Measurements from ENCODE around the gene PGGHG.
"Not testable (repeated sequence)": the region's sequence is repeated elsewhere in the genome, so short reads cannot be mapped to it uniquely, and the experiment has no call there.

Gene PGGHG

DNA sequence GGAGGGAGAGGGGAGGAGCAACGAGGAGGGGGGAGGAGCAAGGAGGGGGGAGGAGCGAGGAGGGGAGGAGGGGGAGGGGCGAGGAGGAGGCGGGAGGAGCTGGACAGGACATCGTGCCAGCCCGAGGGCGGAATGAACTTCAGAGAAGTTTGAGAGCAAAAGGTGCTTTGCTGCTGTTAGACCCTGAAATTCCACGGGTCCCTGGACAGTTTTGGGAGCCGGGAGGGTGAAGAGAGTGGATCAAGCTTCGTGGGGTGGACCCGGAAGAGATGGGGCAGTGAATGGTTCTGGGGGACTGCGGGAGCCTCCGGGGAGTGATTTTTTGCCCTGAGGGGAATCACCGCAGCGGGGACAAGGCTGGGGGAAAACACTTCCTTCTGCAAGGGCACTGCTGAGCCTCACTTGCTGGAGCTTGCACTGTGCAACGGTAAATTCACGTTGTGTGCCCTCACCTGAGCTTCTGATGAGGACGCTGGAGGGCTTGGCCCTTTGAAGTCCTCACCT is 21.4 kb upstream of the PGGHG start:
- TF ChIP-seq CTCF (conservative IDR thresholded peaks at IDR 0.05; ENCODE audit: low read length): no peak
- TF ChIP-seq EZH2phosphoT487 (IDR thresholded peaks at IDR 0.05; ENCODE audit: borderline replicate concordance): no peak
- Histone ChIP-seq H3K36me3 (ENCODE audit: insufficient read depth, low read length) (no peaks in the 10 kb centered on the region), H4K20me1 (ENCODE audit: insufficient read depth, low read length, poor library complexity, severe bottlenecking) (no peaks in the 10 kb centered on the region), H3F3A (ENCODE audit: low read depth) (peaks cover 11% of the 10 kb centered on the region; the same call in 1 of the 2 replicates), H3K4me1 (ENCODE audit: insufficient read depth, low read length, poor library complexity, severe bottlenecking) (peaks cover 23% of the 10 kb centered on the region), H3K9me2 (replicated peaks; ENCODE audit: low read depth, low read length) (no peaks in the 10 kb centered on the region), H3K9me3 (ENCODE audit: insufficient read depth, low read depth, low read length) (no peaks in the 10 kb centered on the region), H3K9ac (ENCODE audit: low read depth, low read length, poor library complexity, severe bottlenecking) (peak overlapping the region; percentile 86), H3K4me3 (ENCODE audit: low read length, poor library complexity, severe bottlenecking) (peak overlapping the region; percentile 75), H3K27me3 (ENCODE audit: insufficient read depth, low read length, poor library complexity, severe bottlenecking) (no peaks in the 10 kb centered on the region), H3K79me2 (ENCODE audit: insufficient read depth, low read length) (peaks cover 6% of the 10 kb centered on the region; the same call in 1 of the 2 replicates), H2AFZ (ENCODE audit: low read length) (peak overlapping the region; percentile 47; the same call in 1 of the 2 replicates), H3K4me2 (ENCODE audit: low read depth, low read length, poor library complexity, severe bottlenecking) (peak overlapping the region; percentile 92)

DNA sequence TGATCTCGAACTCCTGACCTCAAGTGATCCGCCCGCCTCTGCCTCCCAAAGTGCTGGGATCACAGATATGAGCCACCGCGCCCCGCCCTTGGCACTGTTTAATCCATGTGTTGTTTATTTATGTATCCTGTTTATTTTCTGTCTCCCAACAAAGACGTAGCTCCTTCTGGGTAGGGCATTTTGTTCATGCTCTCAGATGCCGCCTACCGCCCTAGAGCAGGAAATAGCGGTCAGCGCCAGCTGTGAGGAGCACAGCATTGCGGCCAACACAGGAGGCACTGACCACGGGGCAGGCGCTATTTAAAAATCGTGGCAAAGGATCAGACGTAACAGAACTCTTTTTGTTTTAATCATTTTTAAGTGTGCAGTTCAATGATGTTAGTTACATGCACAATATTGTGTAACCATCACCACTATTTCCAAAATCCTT is 20.2 kb upstream of the PGGHG start:
- H3K4me2 ChIP-seq (ENCODE audit: low read depth, low read length, poor library complexity, severe bottlenecking): peak overlapping the region; percentile 92
- H3K4me3 ChIP-seq (ENCODE audit: low read length, poor library complexity, severe bottlenecking): peak overlapping the region; percentile 75
- H3F3A ChIP-seq (ENCODE audit: low read depth): peaks cover 11% of the 10 kb centered on the region; the same call in 1 of the 2 replicates
- not testable (repeated sequence) for H4K20me1 ChIP-seq (ENCODE audit: insufficient read depth, low read length, poor library complexity, severe bottlenecking); H3K9me3 ChIP-seq (ENCODE audit: insufficient read depth, low read depth, low read length); H3K9me2 ChIP-seq (replicated peaks; ENCODE audit: low read depth, low read length); H3K36me3 ChIP-seq (ENCODE audit: insufficient read depth, low read length); H3K27me3 ChIP-seq (ENCODE audit: insufficient read depth, low read length, poor library complexity, severe bottlenecking); H3K79me2 ChIP-seq (ENCODE audit: insufficient read depth, low read length)
- peak; percentile 31 for TF ChIP-seq CTCF (conservative IDR thresholded peaks at IDR 0.05; ENCODE audit: low read length)
- H3K9ac ChIP-seq (ENCODE audit: low read depth, low read length, poor library complexity, severe bottlenecking): peak overlapping the region; percentile 86
- peaks cover 23% of the 10 kb centered on the region for H3K4me1 ChIP-seq (ENCODE audit: insufficient read depth, low read length, poor library complexity, severe bottlenecking)
- peak overlapping the region; percentile 53 for H2AFZ ChIP-seq (ENCODE audit: low read length)

- TF ChIP-seq EZH2phosphoT487 (IDR thresholded peaks at IDR 0.05; ENCODE audit: borderline replicate concordance) (no peak), CTCF (conservative IDR thresholded peaks at IDR 0.05; ENCODE audit: low read length) (peak; percentile 23; the same call in 1 of the 2 replicates)
- no peaks in the 10 kb centered on the region for H4K20me1 ChIP-seq (ENCODE audit: insufficient read depth, low read length, poor library complexity, severe bottlenecking)
- H3K4me3 ChIP-seq (ENCODE audit: low read length, poor library complexity, severe bottlenecking): peak overlapping the region; percentile 75
- peak overlapping the region; percentile 92 for H3K4me2 ChIP-seq (ENCODE audit: low read depth, low read length, poor library complexity, severe bottlenecking)
- no peaks in the 10 kb centered on the region for H3K9me3 ChIP-seq (ENCODE audit: insufficient read depth, low read depth, low read length)
- no peaks in the 10 kb centered on the region for H3K27me3 ChIP-seq (ENCODE audit: insufficient read depth, low read length, poor library complexity, severe bottlenecking)
- peak overlapping the region; percentile 53 for H2AFZ ChIP-seq (ENCODE audit: low read length)
- H3F3A ChIP-seq (ENCODE audit: low read depth): peaks cover 11% of the 10 kb centered on the region; the same call in 1 of the 2 replicates
- H3K9me2 ChIP-seq (replicated peaks; ENCODE audit: low read depth, low read length): no peaks in the 10 kb centered on the region
- no peaks in the 10 kb centered on the region for H3K36me3 ChIP-seq (ENCODE audit: insufficient read depth, low read length)
- H3K79me2 ChIP-seq (ENCODE audit: insufficient read depth, low read length): peaks cover 6% of the 10 kb centered on the region; the same call in 1 of the 2 replicates
- peaks cover 23% of the 10 kb centered on the region for H3K4me1 ChIP-seq (ENCODE audit: insufficient read depth, low read length, poor library complexity, severe bottlenecking)
- H3K9ac ChIP-seq (ENCODE audit: low read depth, low read length, poor library complexity, severe bottlenecking): peak overlapping the region; percentile 86
These were observed 19.6 kb upstream of the PGGHG start for GRCh38 chr11:269146-269890.
